Embryonic facial prominence (tissue), 1 donor: Measurements from ENCODE around the gene WRAP73.

Experiments
- DNase-seq: peaks from one replicate; pipeline ENCODE4 v3.0.0-alpha.2; 2016; ENCODE audit errors: extremely low spot score

Gene WRAP73

DNA sequence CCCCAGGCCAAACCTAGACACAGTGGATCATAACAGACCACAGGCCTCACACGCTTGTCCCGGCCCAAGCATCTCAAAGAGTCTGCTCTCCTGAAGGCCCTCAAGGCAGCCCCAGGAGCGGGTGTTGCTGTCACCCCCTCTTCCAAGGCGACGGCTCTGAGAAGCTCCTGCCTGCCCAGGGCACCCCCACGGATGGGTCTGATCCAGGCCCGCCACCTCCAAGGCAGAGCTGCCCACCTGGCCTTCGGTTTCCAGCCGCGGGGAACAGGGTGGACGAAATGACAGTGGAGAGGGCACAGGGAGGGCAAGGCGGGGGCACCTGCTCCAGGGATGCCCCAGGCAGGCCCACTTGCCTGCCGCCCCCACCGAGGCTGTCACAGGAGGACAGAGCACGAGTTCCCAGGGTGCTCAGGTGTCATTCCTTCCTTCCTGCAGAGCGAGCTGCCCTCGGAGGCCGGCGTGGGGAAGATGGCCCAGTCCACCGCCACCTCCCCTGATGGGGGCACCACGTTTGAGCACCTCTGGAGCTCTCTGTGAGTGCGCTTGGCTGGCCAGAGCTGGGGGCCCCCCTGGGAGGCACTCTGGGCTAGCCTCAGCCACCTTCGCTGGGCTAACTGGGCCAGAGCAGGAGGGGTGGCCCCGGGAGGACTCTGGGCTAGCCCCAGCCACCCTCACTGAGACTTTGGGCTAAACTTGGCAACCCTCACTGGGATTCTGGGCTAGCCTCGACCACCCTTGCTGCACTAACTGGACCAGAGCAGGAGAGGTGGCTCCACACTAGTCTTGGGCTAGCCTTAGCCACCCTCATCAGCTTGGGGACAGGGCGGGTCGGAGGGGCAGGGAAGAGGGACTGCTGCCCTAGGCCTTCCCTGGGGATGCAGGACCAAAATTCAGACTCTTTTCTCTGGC lies 32.2 kb upstream of the WRAP73 start:
- DNase-seq: no peak

GRCh38 chr1:3681231-3681897 lies 31.5 kb upstream of the WRAP73 start:
- DNase-seq: no peak

DNA sequence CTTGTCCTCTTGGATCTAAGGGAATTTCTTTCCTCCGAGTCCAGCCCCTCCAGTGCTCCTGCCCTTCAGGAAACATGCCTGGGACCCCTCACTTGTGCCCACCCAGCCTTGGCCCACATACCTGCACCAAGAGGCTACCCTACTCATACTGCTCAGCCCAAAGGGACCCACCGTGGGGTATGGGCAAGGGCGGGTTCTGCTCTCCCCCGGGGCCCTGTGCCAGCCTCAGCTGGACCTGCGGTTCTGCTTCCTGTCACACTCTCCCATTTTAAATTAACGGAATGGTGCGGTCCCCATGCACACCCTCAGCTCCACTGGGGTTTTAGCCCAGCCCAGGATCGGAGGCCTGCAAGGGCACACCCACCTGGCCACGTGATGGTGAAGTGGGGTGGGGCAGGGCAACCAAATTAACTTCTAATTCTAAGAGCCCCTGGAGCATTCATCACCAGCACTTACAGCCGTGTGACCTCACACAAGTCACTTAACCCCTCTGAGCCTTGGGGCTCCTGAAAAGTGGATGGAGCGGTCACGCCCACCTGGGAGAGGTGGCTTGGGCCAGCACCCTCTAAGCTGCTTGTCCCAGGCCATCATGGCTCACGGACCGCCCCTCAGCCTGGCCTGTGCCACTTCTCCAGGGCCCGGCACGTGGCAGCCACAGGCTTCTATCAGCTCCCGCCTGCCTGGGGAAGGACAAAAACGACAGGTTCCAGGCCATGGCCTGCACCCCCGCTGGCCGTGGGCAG lies 30.8 kb upstream of the WRAP73 start:
- DNase-seq: no peak

DNA sequence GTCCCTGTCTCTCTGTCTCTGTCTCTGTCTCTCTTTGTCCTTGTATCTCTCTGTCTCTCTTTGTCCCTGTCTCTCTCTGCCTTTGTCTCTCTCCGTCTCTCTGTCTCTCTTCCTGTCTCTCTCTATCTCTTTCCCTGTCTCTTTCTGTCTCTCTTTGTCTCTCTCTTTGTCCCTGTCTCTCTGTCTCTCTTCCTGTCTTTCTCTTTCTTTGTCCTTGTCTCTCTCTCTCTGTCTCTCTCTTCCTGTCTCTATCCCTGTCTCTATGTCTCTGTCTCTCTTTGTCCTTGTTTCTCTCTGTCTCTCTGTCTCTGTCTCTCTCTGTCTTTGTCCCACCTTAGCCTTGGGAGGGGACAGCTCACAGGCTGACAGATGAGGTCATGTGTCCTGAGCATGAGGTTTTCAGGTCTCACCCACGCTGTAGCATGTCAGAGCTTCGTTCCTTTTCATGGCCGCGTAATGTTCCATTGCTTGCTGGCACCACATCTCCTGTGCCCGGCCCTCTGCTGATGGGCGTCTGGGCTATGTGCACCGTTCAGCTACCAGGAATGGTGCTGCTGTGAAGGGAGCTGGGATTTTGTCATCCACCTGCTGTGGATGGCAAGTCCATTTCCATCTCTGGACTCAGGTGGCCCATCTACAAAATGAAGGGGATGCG lies 30.0 kb upstream of the WRAP73 start:
- DNase-seq: no peak

GRCh38 chr1:3679098-3679555 lies 29.2 kb upstream of the WRAP73 start:
- no peak for DNase-seq

DNA sequence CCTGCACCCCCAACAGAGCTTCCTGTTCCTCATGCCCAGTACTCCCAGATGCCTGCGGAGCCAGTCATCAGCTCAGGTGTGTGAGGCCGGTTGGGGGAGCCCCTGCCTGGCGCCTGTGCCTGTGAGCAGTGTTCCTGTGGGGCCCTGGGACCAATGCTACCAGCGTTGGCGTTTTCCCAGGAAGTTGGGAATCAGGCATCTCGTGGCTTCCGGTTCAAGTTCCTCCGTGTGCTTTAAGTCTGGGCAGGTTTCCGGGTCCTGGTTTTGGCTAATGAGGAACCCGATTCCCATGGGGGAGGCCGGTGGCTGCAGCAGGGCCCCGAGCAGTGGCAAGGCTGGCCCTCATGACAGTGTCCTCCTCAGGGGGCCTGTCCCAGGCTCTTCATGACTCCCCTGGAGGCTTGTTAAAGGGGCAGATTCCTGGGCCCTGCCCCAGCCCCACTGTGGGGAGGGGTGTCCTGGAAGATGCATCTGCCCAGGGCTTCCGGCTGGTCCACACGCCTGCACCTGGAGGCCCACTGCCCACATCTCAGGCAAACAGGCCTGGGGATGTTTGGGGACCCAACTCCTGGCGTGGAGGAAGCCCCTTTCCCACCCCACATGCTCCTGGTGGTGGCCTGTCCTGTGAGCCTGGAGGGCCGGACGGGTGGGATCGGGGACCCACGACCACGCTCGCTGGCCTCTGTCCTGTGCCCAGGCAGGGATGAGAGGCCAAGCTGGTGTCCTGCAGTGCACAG lies 28.6 kb upstream of the WRAP73 start:
- DNase-seq: no peak

DNA sequence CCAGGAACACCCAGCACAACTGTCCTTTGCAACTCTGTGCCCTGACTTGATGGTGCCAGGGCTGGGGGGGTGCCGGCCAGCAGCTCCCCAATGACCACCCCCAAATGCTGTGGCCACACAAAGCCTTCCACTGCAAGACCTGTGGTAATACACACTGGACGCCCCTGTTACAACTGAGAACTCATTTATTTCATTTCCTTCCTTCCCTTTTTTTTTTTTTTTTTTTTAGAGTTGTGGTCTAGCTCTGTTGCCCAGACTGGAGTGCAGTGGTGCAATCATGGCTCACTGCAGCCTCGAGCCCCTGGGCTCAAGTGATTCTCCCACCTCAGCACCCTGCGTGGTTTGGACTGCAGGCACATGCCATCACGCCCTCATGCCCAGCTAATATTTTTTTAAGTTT lies 27.6 kb upstream of the WRAP73 start:
- no peak for DNase-seq

DNA sequence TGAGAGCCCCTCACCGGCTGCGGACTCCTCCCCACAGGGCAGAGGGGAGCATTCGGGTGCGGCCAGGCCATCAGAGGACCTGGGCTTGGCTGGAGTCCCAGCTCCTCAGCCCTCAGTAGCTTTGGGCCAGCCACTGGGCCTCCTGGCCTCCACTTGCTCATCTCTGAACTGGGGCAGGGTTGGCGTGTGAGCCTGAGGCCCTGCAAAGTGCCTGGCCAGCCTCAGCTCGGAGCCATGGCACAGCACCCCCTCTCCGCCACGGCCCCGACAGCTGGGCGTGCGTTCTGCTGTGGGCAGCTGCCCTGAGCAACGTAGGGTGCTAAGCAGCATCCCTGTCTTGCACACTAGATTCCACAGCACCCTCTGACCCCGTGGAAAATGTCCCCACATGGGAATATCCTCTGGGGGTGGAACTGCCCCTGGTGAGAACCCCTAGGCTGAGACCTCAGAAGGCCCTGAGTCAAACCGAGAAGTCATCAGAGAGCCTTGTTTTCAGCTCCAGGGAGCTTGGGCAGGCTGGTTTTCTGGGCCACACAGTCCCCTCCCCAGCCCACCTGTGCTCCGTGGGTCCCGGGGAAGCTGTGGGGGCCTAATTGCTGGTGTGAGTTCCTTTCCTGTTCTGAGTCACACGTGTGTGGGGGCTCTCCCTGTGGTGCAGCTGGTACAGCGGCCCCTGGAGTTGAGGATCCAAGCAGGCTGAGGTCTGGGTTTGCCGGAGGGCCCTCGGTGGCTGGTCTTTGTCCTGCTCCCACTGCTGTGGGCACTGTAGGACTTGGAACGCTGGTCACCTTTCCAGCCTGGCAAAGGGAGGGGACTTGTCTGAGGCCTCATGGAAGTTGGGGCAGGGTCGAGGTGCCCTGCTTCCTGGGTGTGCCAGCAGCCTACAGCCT lies 26.9 kb upstream of the WRAP73 start:
- no peak for DNase-seq

GRCh38 chr1:3675436-3675835 lies 25.5 kb upstream of the WRAP73 start:
- DNase-seq: no peak

- DNase-seq: no peak
These were observed 24.5 kb upstream of the WRAP73 start for GRCh38 chr1:3674100-3675094.

GRCh38 chr1:3673381-3674099 lies 23.6 kb upstream of the WRAP73 start:
- no peak for DNase-seq

DNA sequence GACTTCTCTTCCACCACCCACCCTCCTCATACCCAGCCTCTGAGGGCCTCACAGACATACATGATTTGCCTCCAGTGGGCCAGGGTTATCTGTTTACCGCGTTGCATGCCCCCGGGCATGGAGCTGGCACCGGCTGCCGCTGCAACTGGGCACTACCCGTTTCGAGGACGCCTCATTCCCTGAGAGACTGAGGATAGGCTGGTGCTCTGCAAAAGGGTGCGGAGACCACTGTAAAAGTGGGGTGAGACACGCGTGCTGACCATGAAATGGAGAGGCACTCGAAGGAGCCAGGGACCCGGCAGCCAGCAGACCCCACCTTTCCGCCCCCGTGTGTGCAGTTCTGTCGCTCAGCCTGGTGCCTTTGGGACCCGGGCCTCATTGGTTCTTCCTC lies 23.1 kb upstream of the WRAP73 start:
- DNase-seq: no peak

- DNase-seq: no peak
These were observed 22.5 kb upstream of the WRAP73 start for GRCh38 chr1:3672231-3672970.

DNA sequence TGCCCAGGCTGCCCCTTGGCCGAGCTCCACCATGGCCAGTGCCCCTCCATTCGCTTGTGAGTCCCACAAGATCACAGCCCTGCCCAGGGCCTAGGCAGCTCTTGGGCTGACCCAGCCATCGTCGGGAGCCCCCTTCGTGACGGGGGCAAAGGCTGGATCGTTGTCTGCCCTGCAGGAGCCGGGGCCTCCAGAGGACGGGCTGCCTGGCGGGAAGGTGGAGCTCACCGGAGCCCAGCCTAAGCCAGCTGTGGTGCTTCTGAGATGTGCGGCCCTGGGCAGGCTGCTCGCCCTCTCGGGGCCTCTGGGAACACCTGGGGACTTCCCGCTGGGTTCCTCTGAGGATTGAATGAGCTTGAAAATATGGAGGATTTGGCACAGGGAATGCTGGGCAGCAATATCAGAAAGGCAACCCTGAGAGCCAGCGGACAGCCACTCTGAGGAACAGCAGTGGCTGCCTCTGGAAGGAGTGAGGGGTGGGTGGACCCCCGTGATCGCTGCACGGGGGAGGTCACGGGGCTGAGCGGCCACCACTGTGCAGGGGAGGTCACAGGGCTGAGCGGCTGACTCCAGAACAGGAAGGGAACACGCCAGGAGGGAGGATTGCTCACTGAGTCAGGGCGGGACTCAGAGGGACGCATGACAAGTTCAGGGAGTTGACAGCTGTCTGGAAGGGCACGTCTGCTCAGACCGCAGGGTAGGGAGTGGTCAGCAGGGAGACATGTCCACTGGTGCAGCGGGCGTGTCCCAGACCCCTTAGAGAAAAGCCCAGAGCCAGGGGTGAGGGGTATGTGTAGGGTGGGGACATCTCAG lies 21.7 kb upstream of the WRAP73 start:
- DNase-seq: no peak

- no peak for DNase-seq
These were observed 20.9 kb upstream of the WRAP73 start for GRCh38 chr1:3670823-3671265.

DNA sequence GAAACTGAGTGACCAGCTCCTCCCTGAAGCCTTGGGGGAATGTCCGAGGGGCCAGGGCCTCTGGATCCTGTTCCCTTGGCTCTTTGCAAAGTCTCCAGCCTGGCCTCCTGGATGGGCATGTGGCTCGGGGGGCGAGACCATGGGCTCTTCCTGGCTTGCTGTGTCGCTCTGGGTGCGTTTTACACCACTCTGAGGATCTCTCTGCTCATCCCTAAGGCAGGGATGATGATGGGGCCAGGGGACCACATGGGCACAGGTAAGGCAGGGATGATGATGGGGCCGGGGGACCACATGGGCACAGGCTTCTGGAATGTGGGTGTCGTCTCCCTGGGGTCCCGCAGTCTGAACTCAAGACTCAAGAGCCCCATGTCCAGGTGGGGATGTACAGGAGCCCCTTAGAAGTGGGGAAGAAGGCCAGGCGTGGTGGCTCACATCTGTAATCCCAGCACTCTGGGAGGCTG lies 20.1 kb upstream of the WRAP73 start:
- DNase-seq: no peak
